ENCODE data around the gene LILRA6.
"Not testable (repeated sequence)": the region's sequence is repeated elsewhere in the genome, so short reads cannot be mapped to it uniquely, and the experiment has no call there.

LILRA6 gene

GRCh38 chr19:54242646-54243045 is at the start of gene LILRA6:
Gene LILRA6 (minus strand): TSS chr19:54242790.
- not testable (repeated sequence) for H3K4me1 ChIP-seq; H3K4me2 ChIP-seq (ENCODE audit: low read length); H3K36me3 ChIP-seq (ENCODE audit: control insufficient read depth, insufficient read depth, low read length); H2AFZ ChIP-seq; H3K27me3 ChIP-seq (ENCODE audit: control insufficient read depth, insufficient read depth, low read length); H3K79me2 ChIP-seq; H3K4me3 ChIP-seq (ENCODE audit: low read depth, low read length); H3K27ac ChIP-seq; H3K9me3 ChIP-seq (ENCODE audit: control insufficient read depth, low read length); H3K9ac ChIP-seq

GRCh38 chr19:54289160-54289559 is 46.6 kb upstream of the LILRA6 start:
- H2AFZ ChIP-seq; H3K4me2 ChIP-seq (ENCODE audit: low read length); H3K4me3 ChIP-seq (ENCODE audit: low read depth, low read length); H3K4me1 ChIP-seq; H3K27ac ChIP-seq; H3K79me2 ChIP-seq; H3K9ac ChIP-seq; H3K36me3 ChIP-seq (ENCODE audit: control insufficient read depth, insufficient read depth, low read length); H3K27me3 ChIP-seq (ENCODE audit: control insufficient read depth, insufficient read depth, low read length); H3K9me3 ChIP-seq (ENCODE audit: control insufficient read depth, low read length): not testable (repeated sequence)

GRCh38 chr19:54287456-54287855 is 44.9 kb upstream of the LILRA6 start:
- Histone ChIP-seq H3K27me3 (ENCODE audit: control insufficient read depth, insufficient read depth, low read length) (no peaks in the 10 kb centered on the region), H3K9ac (no peak overlapping the region), H3K36me3 (ENCODE audit: control insufficient read depth, insufficient read depth, low read length) (no peaks in the 10 kb centered on the region), H3K9me3 (ENCODE audit: control insufficient read depth, low read length) (no peaks in the 10 kb centered on the region), H3K4me2 (ENCODE audit: low read length) (no peak overlapping the region), H3K79me2 (no peaks in the 10 kb centered on the region), H3K4me1 (no peaks in the 10 kb centered on the region), H3K4me3 (ENCODE audit: low read depth, low read length) (no peak overlapping the region), H2AFZ (no peak overlapping the region), H3K27ac (no peak overlapping the region)
- TF ChIP-seq CTCF (IDR thresholded peaks at IDR 0.05) = no peak

GRCh38 chr19:54286283-54286682 is 43.7 kb upstream of the LILRA6 start:
- not testable (repeated sequence) for H2AFZ ChIP-seq; H3K9ac ChIP-seq; H3K9me3 ChIP-seq (ENCODE audit: control insufficient read depth, low read length); H3K27ac ChIP-seq; H3K4me2 ChIP-seq (ENCODE audit: low read length); H3K79me2 ChIP-seq; H3K36me3 ChIP-seq (ENCODE audit: control insufficient read depth, insufficient read depth, low read length); H3K4me1 ChIP-seq; H3K4me3 ChIP-seq (ENCODE audit: low read depth, low read length); H3K27me3 ChIP-seq (ENCODE audit: control insufficient read depth, insufficient read depth, low read length)

- not testable (repeated sequence) for H3K36me3 ChIP-seq (ENCODE audit: control insufficient read depth, insufficient read depth, low read length); H3K79me2 ChIP-seq; H3K27me3 ChIP-seq (ENCODE audit: control insufficient read depth, insufficient read depth, low read length); H3K4me2 ChIP-seq (ENCODE audit: low read length); H3K9ac ChIP-seq; H3K4me3 ChIP-seq (ENCODE audit: low read depth, low read length); H3K27ac ChIP-seq; H3K4me1 ChIP-seq; H2AFZ ChIP-seq; H3K9me3 ChIP-seq (ENCODE audit: control insufficient read depth, low read length)
Observed at GRCh38 chr19:54285427-54286056, 43.0 kb upstream of the LILRA6 start.

GRCh38 chr19:54282686-54283470 is 40.3 kb upstream of the LILRA6 start:
- no peak overlapping the region for H3K9ac ChIP-seq
- no peak overlapping the region for H2AFZ ChIP-seq
- H3K4me1 ChIP-seq = no peaks in the 10 kb centered on the region
- no peaks in the 10 kb centered on the region for H3K79me2 ChIP-seq
- no peaks in the 10 kb centered on the region for H3K9me3 ChIP-seq (ENCODE audit: control insufficient read depth, low read length)
- no peaks in the 10 kb centered on the region for H3K27me3 ChIP-seq (ENCODE audit: control insufficient read depth, insufficient read depth, low read length)
- H3K36me3 ChIP-seq (ENCODE audit: control insufficient read depth, insufficient read depth, low read length) = no peaks in the 10 kb centered on the region
- no peak overlapping the region for H3K4me3 ChIP-seq (ENCODE audit: low read depth, low read length)
- no peak overlapping the region for H3K27ac ChIP-seq
- no peak for TF ChIP-seq CTCF (IDR thresholded peaks at IDR 0.05)
- no peak overlapping the region for H3K4me2 ChIP-seq (ENCODE audit: low read length)

- H3K27ac ChIP-seq; H3K9ac ChIP-seq; H3K4me2 ChIP-seq (ENCODE audit: low read length); H3K79me2 ChIP-seq; H3K4me3 ChIP-seq (ENCODE audit: low read depth, low read length); H3K36me3 ChIP-seq (ENCODE audit: control insufficient read depth, insufficient read depth, low read length); H3K9me3 ChIP-seq (ENCODE audit: control insufficient read depth, low read length); H3K4me1 ChIP-seq; H3K27me3 ChIP-seq (ENCODE audit: control insufficient read depth, insufficient read depth, low read length); H2AFZ ChIP-seq: not testable (repeated sequence)
Observed at GRCh38 chr19:54281729-54282075, 39.1 kb upstream of the LILRA6 start.

Measured in parathyroid adenoma (tissue), 2 donors.